Stimulated activated CD4-positive, alpha-beta T cell treated with anti-CD3 and anti-CD28 coated beads, TNF-alpha, amount 100 ng/mL, for 24 hours (primary cell): ENCODE data around the gene SFR1.
A peak's percentile ranks its signal among the peaks of the same experiment; 100 is the strongest.

Experiments
- DNase-seq, 3 experiments: peaks; one replicate each; pipeline ENCODE4 v3.0.0-alpha.2; 2020; ENCODE audit warnings: low read depth in 3 of 3

The SFR1 gene

DNA sequence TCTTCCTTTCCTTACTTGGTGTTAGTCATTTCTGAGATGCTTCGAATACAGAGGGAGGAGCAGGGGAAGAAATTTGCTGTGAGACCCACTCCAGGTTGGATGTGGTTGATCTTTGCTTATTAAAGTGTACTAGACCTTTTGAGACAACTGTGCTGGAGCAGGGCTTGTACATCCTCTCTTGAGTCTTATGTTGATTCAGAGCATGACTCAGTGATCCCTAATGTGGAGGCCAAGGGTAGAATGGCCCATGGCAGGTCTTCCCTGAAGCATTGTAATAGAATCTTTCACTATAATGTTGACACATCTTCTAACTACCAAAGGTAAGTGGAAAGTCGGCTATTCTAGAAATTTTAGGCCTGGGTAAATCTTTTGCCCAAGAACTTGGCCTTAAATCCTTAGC is 17.0 kb upstream of the SFR1 start:
- no peak for DNase-seq

DNA sequence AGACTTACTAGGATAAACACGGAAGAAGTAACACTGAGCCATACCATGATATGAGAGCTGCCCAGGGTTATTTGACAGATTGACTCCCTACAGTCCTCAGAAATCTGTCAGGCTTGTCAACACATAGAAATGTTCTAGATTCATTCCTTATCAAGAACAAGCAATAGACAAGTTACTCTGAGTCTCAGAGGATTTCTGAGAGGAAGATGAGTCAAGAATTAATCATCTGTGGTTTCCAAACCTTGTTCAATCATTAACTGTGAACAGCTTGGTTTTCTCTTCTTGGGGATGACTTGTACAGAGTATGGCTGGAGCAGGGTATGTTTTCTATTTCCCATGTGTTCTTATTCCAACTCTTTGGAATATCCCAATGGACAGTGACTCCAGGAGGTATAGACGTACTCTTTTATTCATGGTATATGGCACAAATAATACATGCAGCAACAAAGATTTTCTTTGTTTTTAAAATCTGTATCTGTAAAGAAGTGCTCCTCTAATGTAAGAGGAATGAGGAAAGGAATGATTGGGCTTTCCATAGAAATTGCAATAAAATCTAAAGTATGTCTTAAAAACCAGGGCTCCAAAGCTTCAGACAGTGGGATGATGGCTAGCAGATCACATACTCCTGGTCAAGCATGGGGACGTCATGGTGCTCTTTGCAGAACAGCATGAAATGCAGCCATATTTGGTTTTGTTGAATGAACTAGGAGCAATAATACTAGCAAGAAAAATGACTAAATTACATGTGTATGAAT is 11.9 kb upstream of the SFR1 start:
- no peak for DNase-seq

- DNase-seq: no peak
Measured at GRCh38 chr10:104113376-104113956, 8.5 kb upstream of the SFR1 start.

DNA sequence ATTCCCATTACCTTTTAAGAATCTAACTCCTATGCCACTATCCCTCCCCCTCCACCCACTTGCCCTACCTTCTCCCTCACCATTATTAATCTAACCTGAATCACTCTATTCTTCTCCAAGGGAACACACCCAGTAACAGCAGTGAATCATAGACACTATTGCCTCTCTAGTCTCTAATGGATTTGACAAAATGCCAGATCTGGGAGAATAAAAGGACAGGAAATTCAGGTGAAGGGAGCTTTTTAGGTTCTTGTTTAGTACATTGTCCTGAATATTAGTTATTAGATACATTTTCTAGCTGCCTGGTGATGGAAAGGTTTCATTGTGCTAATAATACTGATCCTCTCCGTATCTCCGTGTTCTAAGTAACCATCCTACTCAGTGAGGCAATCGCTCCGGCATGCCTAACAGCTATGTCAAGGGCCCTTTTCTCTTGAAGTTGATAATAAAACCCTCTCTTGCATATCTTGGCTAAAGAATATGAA is 4.1 kb upstream of the SFR1 start:
- no peak for DNase-seq

- DNase-seq: no peak
Measured at GRCh38 chr10:104119996-104120395, 2.0 kb upstream of the SFR1 start.

GRCh38 chr10:104120512-104120902 is 1.5 kb upstream of the SFR1 start:
- DNase-seq: no peak

DNA sequence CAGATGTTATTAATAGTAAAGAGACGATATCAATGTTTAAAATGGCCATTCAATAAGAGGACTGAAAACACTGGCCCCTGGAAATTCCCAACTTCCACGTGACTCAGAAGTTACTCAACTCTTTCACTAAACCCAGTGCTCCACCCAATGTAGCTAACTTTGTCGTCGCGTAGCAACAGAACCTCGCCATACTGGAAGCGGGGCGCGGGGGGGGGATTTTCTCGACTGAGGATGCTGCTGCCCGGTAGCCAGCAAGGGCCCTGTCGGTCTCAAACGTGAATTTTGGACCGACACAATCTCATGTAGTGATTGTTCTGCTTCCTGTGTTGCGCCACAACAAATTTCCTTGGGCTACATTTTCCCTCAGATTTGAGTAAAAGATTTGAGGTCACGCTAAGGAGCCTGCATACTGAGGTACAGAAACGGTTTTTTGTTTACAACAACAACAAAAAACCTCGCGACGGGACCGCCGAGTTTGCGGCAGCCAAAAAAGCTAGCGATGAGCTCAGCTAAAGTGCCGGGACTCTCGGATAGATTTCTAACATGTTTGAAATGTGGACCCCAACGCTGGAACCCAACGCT is 977 bp upstream of the SFR1 start:
- peak; percentile 71 to 81 (median 81) for DNase-seq

GRCh38 chr10:104122225-104123107 is 495 bp downstream of the SFR1 start:
- peak in 1 of 3 experiments; percentile 8 for DNase-seq

GRCh38 chr10:104123397-104123796 is 1.4 kb downstream of the SFR1 start:
- DNase-seq: no peak

DNA sequence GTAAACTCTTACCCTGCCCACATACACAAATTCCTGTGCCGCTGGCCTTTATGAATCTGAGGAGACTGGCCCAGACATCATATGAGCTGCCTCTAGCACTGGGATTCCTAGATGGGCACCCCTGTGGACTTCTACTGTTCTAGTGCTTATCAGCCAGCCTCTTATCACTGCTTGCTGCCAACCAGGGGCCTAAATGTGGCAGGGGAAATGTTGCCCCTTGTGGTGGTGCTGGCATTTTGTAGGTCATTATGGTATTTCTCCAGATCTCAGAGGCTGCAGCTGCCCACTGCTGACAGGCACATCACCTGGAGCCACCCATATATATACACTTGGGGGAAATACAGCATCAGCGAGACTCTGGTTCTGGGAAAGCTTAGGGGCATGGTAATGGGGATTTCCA is 5.4 kb downstream of the SFR1 start:
- DNase-seq: no peak

- DNase-seq: no peak
Measured at GRCh38 chr10:104128214-104128613, 6.2 kb downstream of the SFR1 start.

GRCh38 chr10:104130041-104130440 is 8.1 kb downstream of the SFR1 start:
- no peak for DNase-seq

- DNase-seq: no peak
Measured at GRCh38 chr10:104138131-104138530, 16.2 kb downstream of the SFR1 start.

DNA sequence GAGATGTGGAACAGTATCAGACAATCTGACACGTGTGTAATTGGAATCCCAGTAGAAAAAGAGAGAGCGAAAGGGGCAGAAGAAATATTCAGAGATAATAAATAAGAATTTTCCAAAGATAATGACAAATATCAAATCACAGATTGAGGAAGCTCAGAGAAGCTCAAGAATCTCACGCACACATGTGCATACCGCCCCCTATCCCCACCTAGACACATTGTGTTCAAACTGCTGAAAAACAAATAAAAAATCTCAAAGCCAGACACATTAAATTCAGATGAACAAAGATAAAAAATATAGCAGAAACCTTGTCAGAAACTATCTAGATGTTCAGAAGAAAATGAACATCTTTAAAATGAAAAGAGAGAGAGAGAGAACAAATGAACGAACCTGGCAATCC is 17.2 kb downstream of the SFR1 start:
- no peak for DNase-seq

- DNase-seq: no peak
Measured at GRCh38 chr10:104142081-104142480, 20.1 kb downstream of the SFR1 start.

- no peak for DNase-seq
Measured at GRCh38 chr10:104143829-104144228, 21.9 kb downstream of the SFR1 start.

- no peak for DNase-seq
Measured at GRCh38 chr10:104144931-104145330, 23.0 kb downstream of the SFR1 start.

GRCh38 chr10:104146882-104147281 is 24.9 kb downstream of the SFR1 start:
- DNase-seq: no peak

DNA sequence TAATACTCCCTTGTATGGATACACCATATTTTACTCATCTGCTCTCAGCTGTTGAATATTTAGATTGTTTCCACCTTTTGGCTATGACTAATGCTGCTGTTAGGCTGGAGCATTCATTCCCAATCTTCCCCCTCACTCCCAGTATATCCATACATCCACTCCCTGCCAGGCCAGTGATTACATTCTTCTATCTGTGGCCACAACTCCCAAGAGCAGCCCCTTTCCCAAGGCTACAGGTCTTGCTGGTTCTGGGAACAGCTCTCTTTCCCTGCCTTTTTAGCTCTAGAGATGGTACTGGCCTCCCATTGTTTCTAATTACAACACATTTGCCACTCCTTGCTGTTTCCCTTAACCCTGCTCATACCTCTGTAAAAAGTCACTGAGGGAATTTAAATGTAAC is 28.2 kb downstream of the SFR1 start:
- no peak for DNase-seq

DNA sequence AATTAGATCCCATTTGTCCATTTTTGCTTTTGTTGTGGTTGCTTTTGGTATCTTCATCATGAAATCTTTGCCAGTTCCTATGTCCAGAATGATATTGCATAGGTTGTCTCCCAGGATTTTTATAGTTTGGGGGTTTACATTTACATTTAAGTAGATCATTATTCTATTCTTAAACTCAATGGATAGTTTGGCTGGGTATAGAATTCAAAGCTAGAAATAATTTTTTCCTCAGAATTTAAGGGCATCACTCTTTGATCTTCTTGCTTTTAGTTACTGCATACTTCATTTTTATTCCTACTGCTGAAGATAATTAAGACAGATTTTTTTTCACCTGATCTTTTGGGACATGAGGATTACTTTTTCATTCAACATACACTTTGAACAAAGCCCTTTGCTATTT is 29.8 kb downstream of the SFR1 start:
- DNase-seq: no peak

- DNase-seq: no peak
Measured at GRCh38 chr10:104155591-104155990, 33.6 kb downstream of the SFR1 start.

DNA sequence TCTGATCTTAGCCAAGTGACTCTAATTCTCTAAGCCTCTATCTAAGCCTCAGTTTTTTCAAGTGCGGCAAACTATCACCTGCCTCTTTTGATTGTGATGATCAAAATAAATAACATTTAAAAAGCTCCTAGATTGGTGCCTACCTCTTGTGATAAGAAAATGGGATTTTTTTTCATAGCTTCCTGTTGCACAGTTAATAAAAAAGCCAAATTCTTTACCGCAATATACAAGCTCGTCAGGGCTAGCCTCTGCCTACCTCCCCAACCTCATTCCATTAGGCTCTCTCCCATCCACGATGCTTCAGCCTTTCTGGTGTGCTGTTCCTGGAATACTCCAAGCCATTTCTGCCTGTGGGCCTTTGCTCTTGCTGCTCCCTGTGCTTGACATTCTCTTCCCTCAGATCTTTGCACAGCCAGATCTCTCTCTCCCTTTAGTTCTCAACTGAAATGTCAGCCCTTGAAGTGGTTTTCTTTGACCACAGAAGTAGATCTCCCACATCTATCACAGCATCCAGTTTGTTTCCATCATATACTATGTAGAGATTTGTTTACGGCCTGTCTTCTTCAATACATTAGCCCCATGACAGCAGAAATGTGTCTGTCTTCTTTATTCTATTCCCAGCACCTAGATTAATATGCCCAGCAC is 48.8 kb downstream of the SFR1 start:
- no peak for DNase-seq
